Smooth muscle cell (in vitro differentiated cells): ENCODE results near the gene SESTD1. TPM values are rescaled to one million over a fixed set of nuclear protein-coding genes. Genes with fewer than 3 reads are reported as not detected.
A peak's percentile ranks its signal among the peaks of the same experiment; 100 is the strongest.

Source experiments
- DNase-seq: peaks from one replicate; lab custom pipeline; 2025; ENCODE audit not compliant: unreplicated experiment; lab: John Stamatoyannopoulos, UW
- H2AFZ ChIP-seq: fragments of 200-600 bp; sonication (generic); 2 replicates; pipeline ENCODE4 v1.6.0; 2016; ENCODE audit warnings: antibody characterized with exemption, low read depth, mild to moderate bottlenecking
- H3F3A ChIP-seq: fragments of 200-600 bp; sonication (generic); 2 replicates; pipeline ENCODE4 v1.6.0; 2017; ENCODE audit warnings: antibody characterized with exemption, low read depth
- H3K27ac ChIP-seq: fragments of 200-600 bp; sonication (generic); 2 replicates; pipeline ENCODE4 v1.5.1; 2016; ENCODE audit warnings: low read depth, mild to moderate bottlenecking
- H3K27me3 ChIP-seq: fragments of 200-600 bp; sonication (generic); 2 replicates; pipeline ENCODE4 v1.6.1; 2016; ENCODE audit warnings: low read depth, mild to moderate bottlenecking
- H3K36me3 ChIP-seq: fragments of 200-600 bp; sonication (generic); 2 replicates; pipeline ENCODE4 v1.5.1; 2016; ENCODE audit warnings: low read depth
- H3K4me1 ChIP-seq: fragments of 200-600 bp; sonication (generic); 2 replicates; pipeline ENCODE4 v1.5.1; 2016; ENCODE audit warnings: low read depth
- H3K4me2 ChIP-seq: fragments of 200-600 bp; sonication (generic); 2 replicates; pipeline ENCODE4 v1.6.0; 2016; ENCODE audit warnings: mild to moderate bottlenecking
- H3K4me3 ChIP-seq: fragments of 200-600 bp; sonication (generic); 2 replicates; pipeline ENCODE4 v1.5.1; 2016; ENCODE audit warnings: mild to moderate bottlenecking
- H3K79me2 ChIP-seq: fragments of 200-600 bp; sonication (generic); 2 replicates; pipeline ENCODE4 v1.6.0; 2016; ENCODE audit warnings: low read depth, mild to moderate bottlenecking
- H3K9ac ChIP-seq: fragments of 200-600 bp; sonication (generic); 2 replicates; pipeline ENCODE4 v1.6.0; 2016; ENCODE audit warnings: low read depth
- H3K9me3 ChIP-seq: fragments of 200-600 bp; sonication (generic); replicated peaks from 2 replicates; pipeline ENCODE4 v1.5.1; 2016; ENCODE audit warnings: low read depth
- H4K20me1 ChIP-seq: fragments of 200-600 bp; sonication (generic); 2 replicates; pipeline ENCODE4 v1.6.0; 2016; ENCODE audit warnings: low read depth
- WGBS: methylation state at CpG from one replicate; pipeline ENCODE4 v1.1.7; 2016; ENCODE audit warnings: low lambda C conversion rate; 5-methylcytosine and 5-hydroxymethylcytosine counted together
- polyA plus RNA-seq: library from polyadenylated mRNA; unstranded; fragments of >200 nt; fragmentation: Nextera tagmentation; extraction: Ambion mirVana; gene quantifications from 2 replicates; pipeline ENCODE4 v1.2.1, GENCODE V29; 2016
- total RNA-seq: library from RNA; depleted of rRNA; stranded (reverse); fragments of >200 nt; gene quantifications from 2 replicates; pipeline ENCODE4 v1.2.3, GENCODE V29; 2014
- TF ChIP-seq, protein P1 (sequence below): fragments of 200-600 bp; sonication (generic); IDR thresholded peaks from 2 replicates; pipeline ENCODE4 v1.5.1; 2017; ENCODE audit warnings: borderline replicate concordance, mild to moderate bottlenecking, antibody characterized with exemption; ENCODE audit not compliant: insufficient read depth, poor library complexity, severe bottlenecking

Gene SESTD1, protein sequence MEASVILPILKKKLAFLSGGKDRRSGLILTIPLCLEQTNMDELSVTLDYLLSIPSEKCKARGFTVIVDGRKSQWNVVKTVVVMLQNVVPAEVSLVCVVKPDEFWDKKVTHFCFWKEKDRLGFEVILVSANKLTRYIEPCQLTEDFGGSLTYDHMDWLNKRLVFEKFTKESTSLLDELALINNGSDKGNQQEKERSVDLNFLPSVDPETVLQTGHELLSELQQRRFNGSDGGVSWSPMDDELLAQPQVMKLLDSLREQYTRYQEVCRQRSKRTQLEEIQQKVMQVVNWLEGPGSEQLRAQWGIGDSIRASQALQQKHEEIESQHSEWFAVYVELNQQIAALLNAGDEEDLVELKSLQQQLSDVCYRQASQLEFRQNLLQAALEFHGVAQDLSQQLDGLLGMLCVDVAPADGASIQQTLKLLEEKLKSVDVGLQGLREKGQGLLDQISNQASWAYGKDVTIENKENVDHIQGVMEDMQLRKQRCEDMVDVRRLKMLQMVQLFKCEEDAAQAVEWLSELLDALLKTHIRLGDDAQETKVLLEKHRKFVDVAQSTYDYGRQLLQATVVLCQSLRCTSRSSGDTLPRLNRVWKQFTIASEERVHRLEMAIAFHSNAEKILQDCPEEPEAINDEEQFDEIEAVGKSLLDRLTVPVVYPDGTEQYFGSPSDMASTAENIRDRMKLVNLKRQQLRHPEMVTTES
- total RNA-seq = 29.1 and 31.8 TPM in 2 replicates
- polyA plus RNA-seq = 50.3 and 82.3 TPM in 2 replicates

DNA sequence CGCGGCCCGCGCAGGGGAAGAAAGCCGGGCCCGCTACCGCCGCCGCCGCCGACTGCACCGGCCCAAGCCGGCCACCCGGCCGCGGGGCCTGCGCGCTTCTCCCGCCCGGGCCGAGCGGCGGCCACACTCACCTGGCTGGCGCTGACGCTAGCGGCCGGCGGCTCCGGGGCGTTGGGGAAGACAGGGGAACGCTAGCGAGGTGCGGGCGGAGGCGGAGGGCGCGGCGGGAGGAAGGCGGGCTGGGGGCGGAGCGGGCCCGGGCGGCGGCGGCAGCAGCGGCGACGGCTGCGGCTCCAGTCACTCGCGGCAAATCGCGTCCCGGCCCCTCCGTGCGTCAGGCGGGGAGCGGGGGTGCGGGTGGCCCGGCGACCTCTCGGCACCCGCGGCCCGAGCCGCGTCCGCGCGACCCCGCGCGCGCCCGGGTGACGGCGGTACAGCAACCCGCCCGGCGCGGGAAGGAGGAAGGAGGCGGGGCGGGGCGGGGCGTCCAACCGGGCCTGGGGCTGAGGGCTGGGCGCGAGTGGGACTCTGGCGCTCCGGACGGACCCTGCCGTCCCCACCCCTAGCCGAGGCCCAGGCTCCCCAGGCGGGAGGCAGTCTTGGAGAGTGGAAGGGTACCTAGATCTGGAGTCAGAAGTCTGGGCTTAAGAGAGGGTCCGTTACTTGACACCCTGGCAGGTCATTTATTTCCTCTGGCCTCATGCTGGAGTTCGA, at the start of gene SESTD1:
TSS of gene SESTD1 (minus strand) at position 465 of the 714 bp plus-strand sequence. CDS start 72,991 bp downstream, outside the sequence.
- H3K79me2 ChIP-seq = peaks cover 44% of the 10 kb centered on the region
- H3K9me3 ChIP-seq = no peaks in the 10 kb centered on the region
- H2AFZ ChIP-seq = peak within 1 kb of the TSS; percentile 93
- peak within 1 kb of the TSS; percentile 78 for H3K27ac ChIP-seq
- no peak for DNase-seq
- no peaks in the 10 kb centered on the region for H3F3A ChIP-seq
- TF ChIP-seq, protein P1, sequence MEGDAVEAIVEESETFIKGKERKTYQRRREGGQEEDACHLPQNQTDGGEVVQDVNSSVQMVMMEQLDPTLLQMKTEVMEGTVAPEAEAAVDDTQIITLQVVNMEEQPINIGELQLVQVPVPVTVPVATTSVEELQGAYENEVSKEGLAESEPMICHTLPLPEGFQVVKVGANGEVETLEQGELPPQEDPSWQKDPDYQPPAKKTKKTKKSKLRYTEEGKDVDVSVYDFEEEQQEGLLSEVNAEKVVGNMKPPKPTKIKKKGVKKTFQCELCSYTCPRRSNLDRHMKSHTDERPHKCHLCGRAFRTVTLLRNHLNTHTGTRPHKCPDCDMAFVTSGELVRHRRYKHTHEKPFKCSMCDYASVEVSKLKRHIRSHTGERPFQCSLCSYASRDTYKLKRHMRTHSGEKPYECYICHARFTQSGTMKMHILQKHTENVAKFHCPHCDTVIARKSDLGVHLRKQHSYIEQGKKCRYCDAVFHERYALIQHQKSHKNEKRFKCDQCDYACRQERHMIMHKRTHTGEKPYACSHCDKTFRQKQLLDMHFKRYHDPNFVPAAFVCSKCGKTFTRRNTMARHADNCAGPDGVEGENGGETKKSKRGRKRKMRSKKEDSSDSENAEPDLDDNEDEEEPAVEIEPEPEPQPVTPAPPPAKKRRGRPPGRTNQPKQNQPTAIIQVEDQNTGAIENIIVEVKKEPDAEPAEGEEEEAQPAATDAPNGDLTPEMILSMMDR = no peak
- H4K20me1 ChIP-seq = peaks cover 39% of the 10 kb centered on the region
- H3K9ac ChIP-seq = peak within 1 kb of the TSS; percentile 74
- peak within 1 kb of the TSS; percentile 64 for H3K4me3 ChIP-seq
- WGBS = 13% methylated on average over 6 of the region's 96 CpGs
- H3K4me2 ChIP-seq = peak within 1 kb of the TSS; percentile 86
- no peaks in the 10 kb centered on the region for H3K27me3 ChIP-seq
- H3K4me1 ChIP-seq = peaks cover 29% of the 10 kb centered on the region
- no peaks in the 10 kb centered on the region for H3K36me3 ChIP-seq

DNA sequence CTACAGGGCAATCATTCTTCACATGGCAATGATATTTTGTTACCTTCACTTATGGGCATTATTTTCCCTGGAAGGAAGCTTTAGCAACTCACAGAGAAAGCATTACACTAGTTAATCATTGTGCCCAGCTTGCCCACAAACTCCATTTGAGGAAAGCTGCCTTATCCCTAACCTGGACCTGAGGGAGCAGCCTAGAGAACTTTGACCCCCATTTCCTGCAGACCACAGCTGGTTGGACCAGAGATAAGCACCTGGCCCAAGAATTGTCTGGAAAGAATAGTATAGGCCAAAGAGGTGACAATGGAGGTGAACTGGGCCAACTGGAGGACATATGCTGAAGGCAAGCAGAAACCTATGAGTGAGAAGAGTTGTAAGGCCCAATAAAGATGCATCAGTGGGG, 48.4 kb upstream of the SESTD1 start:
- Histone ChIP-seq H3K79me2 (no peaks in the 10 kb centered on the region), H3K4me2 (no peak overlapping the region), H3K9ac (no peak overlapping the region), H3K4me1 (no peaks in the 10 kb centered on the region), H3K27ac (no peak overlapping the region), H3K36me3 (no peaks in the 10 kb centered on the region), H4K20me1 (no peaks in the 10 kb centered on the region), H3K9me3 (no peaks in the 10 kb centered on the region), H3K27me3 (no peaks in the 10 kb centered on the region), H3F3A (no peaks in the 10 kb centered on the region), H2AFZ (no peak overlapping the region), H3K4me3 (no peak overlapping the region)
- no peak for DNase-seq
- TF ChIP-seq, protein P1 = no peak

DNA sequence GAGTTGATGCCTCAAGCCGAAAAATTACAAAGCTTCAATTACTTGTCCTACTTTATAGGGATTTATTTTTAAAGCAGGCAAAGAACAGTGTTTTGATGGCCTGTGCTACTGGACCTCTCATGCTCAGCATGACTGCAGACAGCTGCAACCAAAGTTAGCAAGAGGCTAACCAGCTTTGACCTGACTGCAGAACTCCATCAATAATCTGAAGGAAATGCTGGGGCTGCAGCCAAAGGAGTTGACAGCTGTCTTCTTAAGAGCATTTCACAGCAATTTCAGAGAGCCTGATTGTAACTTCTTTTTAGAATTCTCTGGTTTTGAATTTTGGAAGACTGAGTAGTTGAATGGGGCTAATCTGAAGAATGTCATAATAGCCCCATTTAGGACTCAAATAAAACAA, 46.5 kb upstream of the SESTD1 start:
- Histone ChIP-seq H3K79me2 (no peaks in the 10 kb centered on the region), H3K9ac (no peak overlapping the region), H4K20me1 (no peaks in the 10 kb centered on the region), H2AFZ (no peak overlapping the region), H3K4me1 (no peaks in the 10 kb centered on the region), H3K4me3 (no peak overlapping the region), H3K9me3 (no peaks in the 10 kb centered on the region), H3K27me3 (no peaks in the 10 kb centered on the region), H3K27ac (no peak overlapping the region), H3F3A (no peaks in the 10 kb centered on the region), H3K4me2 (no peak overlapping the region), H3K36me3 (no peaks in the 10 kb centered on the region)
- TF ChIP-seq, protein P1 = no peak
- no peak for DNase-seq
- 88% methylated on average over 1 of the region's 1 CpG for WGBS
